GM18909 (cell line): ENCODE measurements around the gene GAGE10.

Experiments
- ATAC-seq: cut with Tn5 transposase; IDR thresholded peaks from one replicate; pipeline ENCODE4 v1.9.1; 2021; ENCODE audit warnings: mild to moderate bottlenecking; ENCODE audit not compliant: unreplicated experiment, poor library complexity

GAGE10 gene, protein sequence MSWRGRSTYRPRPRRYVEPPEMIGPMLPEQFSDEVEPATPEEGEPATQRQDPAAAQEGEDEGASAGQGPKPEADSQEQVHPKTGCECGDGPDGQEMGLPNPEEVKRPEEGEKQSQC

DNA sequence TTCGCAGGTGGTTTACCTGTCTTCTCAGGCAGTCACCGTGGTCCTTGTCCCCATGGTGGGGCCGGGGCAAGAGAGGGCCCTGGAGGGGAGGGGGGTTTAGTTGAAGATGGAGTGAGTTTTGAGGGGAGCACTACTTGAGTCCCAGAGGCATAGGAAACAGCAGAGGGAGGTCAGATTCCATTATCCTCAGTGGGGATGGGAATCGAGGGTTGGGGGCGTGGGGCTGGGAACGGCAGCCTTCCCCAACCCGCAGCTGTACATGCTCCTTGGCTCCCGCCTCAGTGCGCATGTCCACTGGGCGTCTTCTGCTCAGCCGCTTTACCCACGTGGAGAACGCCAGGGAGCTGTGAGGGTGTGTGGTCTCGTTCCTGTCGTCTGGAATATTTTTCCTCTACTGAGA, at the start of gene GAGE10:
Gene GAGE10, plus strand, starts transcription at position 301 of the 400 bp plus-strand sequence. CDS start 1,214 bp downstream, outside the sequence.
- ATAC-seq = no peak

DNA sequence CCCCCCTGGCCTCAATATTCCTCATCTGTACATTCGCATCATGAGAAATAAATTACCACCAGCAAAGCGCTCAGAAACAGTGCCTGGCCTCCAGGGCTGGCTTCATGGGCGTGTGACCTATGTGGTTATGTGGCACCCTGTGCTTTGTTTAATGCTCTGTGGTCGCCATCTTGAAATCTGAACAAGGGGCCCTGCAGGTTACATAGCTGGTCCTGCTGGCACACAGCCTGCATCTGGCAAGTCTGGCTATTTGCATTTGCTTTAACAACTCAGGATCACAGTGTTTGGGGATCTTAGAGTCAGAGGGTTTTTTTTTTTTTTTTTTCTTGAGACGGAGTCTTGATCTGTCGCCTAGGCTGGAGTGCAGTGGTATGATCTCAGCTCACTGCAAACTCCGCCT, 48.8 kb upstream of the GAGE10 start:
- no peak for ATAC-seq

GRCh38 chrX:49256268-49256995, 47.0 kb upstream of the GAGE10 start:
- no peak for ATAC-seq

DNA sequence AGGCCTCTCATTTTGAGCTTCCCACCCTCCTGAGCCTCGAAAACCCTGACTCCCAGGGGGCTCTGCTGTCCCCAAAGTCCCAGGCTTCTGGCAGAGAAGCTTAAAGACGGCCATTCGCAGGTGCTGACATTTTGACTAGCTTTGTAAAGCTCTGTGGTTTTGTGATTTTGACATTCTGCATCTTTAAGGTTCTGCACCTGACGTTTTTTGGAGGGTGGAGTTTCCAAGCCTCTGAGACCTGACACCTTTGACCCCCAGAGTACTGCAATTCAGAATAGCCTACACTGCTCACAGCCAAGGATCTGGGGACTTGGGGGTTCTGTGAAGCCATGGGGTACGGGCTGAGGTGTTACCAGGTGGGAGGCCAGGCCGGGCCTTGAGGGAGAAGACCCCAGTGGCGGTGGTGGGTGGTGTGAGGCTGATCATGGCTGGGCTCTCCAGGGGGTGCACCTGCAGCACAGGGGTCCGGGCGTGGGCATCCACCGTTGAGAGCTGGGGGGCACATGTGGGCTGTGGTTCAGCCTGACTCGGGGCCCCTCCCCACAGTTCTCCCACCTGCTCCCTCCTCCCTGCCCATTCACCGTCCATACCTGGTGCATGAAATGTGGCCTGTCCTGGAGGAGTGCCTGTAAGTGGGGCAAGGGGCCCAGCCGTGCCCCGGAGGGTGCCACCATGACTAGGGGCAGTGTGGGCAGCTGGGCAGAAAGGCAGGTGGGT, 46.2 kb upstream of the GAGE10 start:
- no peak for ATAC-seq

DNA sequence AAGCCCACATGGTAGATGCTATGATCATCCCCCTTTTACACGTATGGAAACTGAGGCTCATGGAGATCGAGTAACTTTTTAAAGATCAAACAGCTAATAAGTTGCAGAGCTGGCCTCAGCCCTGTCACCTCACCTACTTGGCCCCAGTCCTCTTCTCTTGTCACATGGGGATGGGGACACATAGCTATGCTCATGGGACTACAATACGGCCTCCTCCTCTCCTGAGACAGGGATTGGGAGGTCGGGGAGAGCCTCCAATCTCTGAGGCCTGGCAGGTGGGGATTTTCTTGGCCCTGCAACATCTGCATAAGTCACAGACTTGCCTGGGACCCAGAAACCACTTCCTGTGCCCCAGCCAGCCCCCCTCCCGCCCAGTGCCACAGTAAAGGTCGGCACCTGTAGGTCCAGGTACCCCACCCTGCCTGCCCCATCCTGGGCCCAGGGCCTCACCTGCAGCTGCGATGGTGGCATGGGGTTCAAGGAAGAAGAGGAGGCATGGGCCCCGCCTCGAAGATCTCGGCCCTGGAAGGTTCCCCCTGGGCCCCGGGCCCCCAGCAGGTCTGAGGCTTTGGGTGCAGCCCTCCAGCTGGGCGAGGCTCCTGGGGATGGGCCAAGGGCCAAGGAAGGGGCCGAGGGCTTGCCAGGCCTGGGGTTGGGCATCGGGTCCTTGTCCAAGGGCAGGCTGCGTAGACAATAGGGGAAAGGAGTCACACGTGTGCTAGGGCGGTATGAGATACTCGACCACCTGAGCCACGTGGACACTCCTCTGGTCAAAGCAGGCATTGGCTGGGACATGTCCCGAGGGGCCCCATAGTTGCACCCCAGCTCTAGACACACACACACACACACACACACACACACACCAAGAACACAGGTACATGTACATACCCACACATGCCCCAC, 45.3 kb upstream of the GAGE10 start:
- no peak for ATAC-seq

DNA sequence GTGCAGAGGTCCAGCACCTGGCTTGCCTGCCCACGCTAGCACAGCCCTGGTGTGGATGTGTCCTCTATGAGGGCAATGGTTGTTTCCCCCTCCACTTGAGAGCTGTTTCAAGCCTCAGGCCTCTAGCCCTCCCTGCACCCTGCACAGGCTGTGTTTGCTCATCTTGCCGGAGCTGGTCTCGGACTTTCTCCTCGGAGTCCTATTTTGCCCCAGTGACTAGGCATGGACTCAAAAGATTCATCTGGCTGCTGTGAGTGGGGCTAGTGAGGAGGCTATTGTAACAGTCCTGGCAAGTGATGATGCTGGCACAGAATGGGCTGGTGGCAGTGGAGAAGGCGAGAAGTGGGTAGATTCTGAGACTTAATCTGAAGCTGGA, 44.7 kb upstream of the GAGE10 start:
- ATAC-seq = no peak

DNA sequence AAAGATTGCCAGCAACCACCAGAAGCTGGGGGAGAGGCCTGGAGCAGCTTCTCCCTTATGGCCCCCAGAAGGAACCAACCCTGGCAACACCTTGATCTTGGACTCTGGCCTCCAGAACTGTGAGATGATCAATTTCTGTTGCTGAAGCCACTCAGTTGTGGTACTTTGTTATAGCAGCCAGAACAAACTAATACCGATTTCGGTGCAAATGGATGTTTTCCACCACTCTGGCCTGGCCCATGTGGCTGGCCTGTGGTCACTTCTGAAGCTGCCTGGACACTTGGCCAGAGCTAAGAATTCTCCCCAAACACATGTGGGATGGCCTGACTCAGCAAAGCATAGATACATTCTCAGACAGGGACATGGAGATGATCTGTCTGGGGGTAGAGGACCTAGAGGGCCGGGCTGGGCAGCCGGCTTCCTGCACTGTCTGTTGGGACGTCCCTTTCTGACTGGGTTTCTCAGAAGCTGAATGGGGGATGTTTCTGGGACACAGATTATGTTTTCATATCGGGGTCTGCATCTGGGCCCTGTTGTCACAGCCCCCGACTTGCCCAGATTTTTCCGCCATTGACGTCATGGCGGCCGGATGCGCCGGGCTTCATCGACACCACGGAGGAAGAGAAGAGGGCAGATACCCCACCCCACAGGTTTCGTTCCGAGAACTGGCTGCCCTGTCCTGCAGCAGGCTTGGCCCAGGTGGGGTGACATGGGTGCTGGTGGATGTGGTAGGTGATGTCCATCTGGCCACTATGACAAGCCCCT, 43.0 kb upstream of the GAGE10 start:
- no peak for ATAC-seq

DNA sequence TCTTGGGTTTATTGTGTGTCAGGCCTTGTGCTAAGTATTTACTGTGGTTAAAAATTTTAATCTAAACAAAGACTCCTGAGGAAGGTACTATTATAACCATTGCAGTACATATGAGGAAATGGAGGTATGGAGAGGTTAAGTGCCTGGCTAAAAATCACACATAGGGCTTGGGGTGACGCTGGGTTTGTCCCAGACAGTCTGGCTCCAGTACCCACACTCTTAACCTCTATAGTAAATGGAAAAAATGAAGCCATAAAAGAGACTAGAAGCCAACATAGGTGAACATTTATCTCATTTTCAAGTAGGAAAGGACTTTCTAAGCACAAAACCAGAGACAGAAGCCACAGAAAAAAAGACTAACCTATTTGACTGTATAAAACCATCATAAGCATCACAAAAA, 40.8 kb upstream of the GAGE10 start:
- no peak for ATAC-seq

DNA sequence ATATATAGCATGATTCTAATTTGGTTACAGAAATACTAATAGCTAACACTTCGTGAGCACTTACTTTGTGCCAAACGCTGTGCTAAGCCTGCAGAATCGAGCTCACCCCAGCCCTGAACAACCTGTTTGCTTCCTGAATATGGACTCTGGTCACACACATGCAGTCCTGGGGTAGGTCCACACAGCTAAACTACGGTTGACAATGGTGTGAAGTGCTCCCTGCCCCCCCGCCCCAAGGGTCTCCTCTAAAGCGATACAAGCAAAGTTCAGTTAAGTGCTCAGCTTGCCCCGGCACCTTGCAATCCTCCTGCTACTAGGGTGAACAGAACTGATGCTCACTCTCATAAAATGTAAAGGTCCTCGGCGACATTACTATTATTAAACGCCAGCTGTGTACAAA, 39.8 kb upstream of the GAGE10 start:
- ATAC-seq = no peak

GRCh38 chrX:49264460-49264859, 39.0 kb upstream of the GAGE10 start, which contains the start of gene FOXP3:
FOXP3 (minus strand) TSS chrX:49264710; CDS start chrX:49258505, 6,205 bp downstream.
- ATAC-seq = no peak

DNA sequence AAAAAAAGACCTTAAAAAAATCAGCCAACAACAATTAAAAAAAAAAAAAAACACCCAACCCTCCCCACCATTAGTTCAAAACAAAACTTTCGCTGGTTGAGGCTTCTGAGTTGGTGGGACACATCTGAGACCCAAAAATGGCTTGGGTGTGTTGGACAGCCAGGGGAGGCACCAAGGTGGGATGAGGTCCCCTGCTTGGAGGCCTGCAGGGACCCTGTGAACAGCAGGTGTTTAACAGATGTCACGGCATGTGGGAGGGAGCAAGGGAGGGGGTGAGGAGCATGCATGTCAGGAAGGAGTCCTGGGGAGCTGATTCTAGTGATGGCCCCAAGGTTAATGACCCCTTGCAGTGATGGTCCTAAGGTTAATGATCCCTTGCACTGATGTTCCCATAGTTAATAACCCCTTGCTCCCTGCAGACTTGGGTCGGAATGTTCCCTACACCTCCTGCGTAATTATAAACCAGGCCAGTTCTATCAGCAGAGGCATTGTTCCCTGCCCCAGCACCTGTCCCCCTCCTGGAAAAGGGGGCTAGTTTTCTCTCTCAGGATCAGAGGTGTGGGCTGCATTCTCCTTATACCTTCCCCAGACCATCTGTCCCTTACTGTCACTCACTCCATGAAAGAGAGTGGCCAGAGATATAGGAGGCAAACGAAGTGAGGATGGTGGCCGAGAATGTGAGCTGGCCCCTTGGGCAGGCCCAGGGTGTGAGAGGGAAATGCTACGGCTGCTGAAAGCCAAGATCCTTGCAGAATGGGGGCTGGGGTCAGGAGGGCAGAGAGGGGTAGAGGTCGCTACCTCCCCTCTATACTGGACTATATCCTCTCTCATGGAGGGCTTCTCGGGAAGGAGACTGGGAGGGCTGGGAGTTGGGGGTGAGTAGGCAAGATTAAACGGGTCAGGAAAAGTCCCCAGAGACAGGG, 36.7 kb upstream of the GAGE10 start:
- ATAC-seq = no peak

DNA sequence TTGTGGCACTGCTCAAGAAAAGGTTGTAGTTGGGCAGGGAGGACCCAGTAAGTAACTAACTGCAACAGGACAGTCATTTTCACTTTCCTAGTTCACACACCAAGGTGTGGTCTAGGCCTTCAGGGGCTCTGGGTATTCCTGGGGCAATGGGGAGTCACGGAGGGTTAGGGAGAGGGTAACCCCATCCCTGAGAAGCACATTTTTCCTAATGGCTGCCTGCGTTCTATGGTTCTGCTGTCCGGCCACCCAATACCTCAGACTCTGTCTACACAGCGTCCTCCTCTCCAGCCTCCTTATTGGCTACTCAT, 34.8 kb upstream of the GAGE10 start:
- no peak for ATAC-seq

DNA sequence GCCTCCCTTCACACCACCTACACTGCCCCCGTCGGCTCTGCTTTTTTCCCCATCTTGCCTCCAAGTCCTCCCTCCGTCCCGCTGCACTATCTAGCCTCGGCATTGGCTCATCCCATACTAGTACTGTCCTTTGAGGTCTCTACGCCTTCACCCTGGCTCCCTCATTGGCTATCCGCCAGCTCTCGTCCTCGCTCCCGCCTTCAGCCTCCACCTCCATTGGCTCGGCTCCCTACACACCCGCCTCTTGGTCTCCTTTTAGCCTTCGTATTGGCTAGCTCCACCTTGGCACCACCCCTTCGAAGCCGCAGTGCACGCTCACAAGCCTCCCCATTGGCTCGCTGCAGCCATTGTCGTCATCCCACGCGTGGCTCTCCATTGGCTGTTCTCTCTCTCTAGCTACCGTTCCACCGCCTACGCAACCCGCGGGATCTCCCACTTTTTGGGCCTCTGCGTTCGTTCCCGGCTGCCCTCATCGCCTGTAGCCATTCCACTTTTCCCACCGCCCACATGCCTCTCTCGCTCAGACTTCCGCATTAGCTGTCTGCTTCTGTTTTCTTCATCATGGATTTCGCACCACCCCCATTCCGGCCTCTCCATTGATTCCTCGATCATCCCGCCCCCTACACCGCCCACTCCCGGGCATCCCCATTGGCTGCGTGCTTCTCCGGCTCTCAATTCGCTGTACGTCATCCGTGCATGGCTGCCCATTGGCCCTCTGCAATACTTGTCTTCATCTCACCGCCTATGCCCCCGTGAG, 34.3 kb upstream of the GAGE10 start:
- peak; percentile 86 for ATAC-seq

GRCh38 chrX:49269767-49270248, 33.6 kb upstream of the GAGE10 start, which contains the start of gene PPP1R3F:
PPP1R3F (plus strand) TSS chrX:49269793; CDS start chrX:49269870, 77 bp downstream.
- ATAC-seq = peak; percentile 25

DNA sequence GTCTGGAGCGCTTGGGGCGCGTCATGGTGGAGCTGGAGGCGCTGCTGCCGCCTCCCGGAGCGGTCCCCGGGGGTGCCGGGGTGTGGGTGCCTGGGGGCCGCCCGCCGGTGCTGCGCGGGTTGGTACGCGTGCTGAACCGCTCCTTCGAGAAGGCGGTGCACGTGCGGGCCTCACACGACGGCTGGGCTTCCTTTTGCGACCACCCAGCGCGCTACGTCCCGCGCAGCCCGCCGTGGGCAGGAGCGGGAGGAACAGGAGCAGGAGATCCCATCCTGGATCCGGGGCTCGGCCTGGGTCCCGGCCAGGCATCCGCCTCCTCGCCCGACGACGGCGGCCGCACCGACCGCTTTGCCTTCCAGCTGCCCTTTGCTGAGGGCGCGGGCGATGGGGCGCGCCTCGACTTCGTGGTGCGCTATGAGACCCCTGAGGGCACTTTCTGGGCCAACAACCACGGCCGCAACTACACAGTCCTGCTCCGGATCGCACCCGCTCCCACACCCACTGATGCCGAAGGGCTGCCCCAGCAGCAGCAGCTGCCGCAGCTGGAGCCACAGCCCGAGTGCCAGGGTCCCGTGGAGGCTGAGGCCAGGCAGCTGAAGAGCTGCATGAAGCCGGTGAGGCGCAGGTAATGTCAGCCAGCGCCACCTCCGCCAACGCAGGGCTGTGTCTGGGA, 33.1 kb upstream of the GAGE10 start:
- ATAC-seq = no peak

GRCh38 chrX:49271341-49271740, 32.1 kb upstream of the GAGE10 start:
- no peak for ATAC-seq

DNA sequence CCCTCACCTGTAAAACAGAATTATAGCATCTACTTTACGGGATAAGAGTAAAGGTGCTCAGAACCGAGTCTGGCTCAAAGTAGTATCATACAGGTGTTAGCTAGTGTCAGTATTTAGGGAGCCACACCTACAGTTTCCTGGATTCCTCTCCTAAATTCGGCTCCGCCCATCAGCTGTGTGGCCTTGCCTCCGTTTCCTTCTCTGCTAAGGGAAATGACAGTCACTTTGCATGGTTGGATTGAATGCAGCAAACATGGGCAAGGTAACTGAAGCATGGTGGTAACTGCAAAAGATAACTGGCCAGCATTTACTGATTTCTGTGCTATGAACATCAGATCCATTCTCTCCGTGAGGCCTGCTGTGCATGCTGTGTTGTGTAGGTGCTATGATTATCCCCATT, 31.0 kb upstream of the GAGE10 start:
- no peak for ATAC-seq
